C4-2B (cell line): ENCODE results near the gene E2F6.

Source experiments
- H3K27ac ChIP-seq: fragments of 450-650 bp; 2 replicates; pipeline ENCODE4 v1.5.1; 2017
- CTCF ChIP-seq: fragments of 450-650 bp; conservative IDR thresholded peaks from 2 replicates; pipeline ENCODE4 v1.5.1; 2017; ENCODE audit warnings: mild to moderate bottlenecking
- ZFX ChIP-seq: fragments of 450-650 bp; IDR thresholded peaks from 2 replicates; pipeline ENCODE4 v1.6.1; 2017

E2F6 gene

GRCh38 chr2:11467129-11467649, 1.2 kb upstream of the E2F6 start:
- TF ChIP-seq CTCF (no peak), ZFX (no peak)
- H3K27ac ChIP-seq: no peak overlapping the region

GRCh38 chr2:11466307-11467128, 557 bp upstream of the E2F6 start:
- no peak for TF ChIP-seq ZFX
- H3K27ac ChIP-seq: peak overlapping the region; percentile 95

GRCh38 chr2:11465110-11465484, 864 bp downstream of the E2F6 start:
- no peak for TF ChIP-seq CTCF
- no peak for TF ChIP-seq ZFX
- H3K27ac ChIP-seq: peak overlapping the region; percentile 95

GRCh38 chr2:11459816-11460215, 6.1 kb downstream of the E2F6 start:
- TF ChIP-seq ZFX (no peak), CTCF (no peak)
- H3K27ac ChIP-seq: no peak overlapping the region

- TF ChIP-seq CTCF: no peak
- no peak for TF ChIP-seq ZFX
- no peak overlapping the region for H3K27ac ChIP-seq
These were observed 7.2 kb downstream of the E2F6 start for GRCh38 chr2:11458753-11459152.

GRCh38 chr2:11457935-11458334, 8.0 kb downstream of the E2F6 start:
- H3K27ac ChIP-seq: no peak overlapping the region
- no peak for TF ChIP-seq ZFX
- TF ChIP-seq CTCF: no peak

- TF ChIP-seq ZFX: no peak
- no peak for TF ChIP-seq CTCF
- H3K27ac ChIP-seq: no peak overlapping the region
These were observed 9.7 kb downstream of the E2F6 start for GRCh38 chr2:11456251-11456650.

GRCh38 chr2:11454824-11455223, 11.1 kb downstream of the E2F6 start:
- H3K27ac ChIP-seq: no peak overlapping the region
- TF ChIP-seq ZFX (no peak), CTCF (no peak)
